Fibroblast of the aortic adventitia (primary cell): ENCODE results near the gene LMF2. TPM values are rescaled to one million over a fixed set of nuclear protein-coding genes. Genes with fewer than 3 reads are reported as not detected.

Experiments
- DNase-seq: peaks from one replicate; pipeline ENCODE4 v3.0.0-alpha.2; 2010; ENCODE audit warnings: low read depth
- H3K4me3 ChIP-seq: 2 replicates; pipeline ENCODE4 v1.5.1; 2011; ENCODE audit warnings: low read depth, mild to moderate bottlenecking, control low read depth, low read length, moderate library complexity
- total RNA-seq: library from RNA; depleted of rRNA; stranded (reverse); fragments of >200 nt; gene quantifications from 2 replicates; pipeline ENCODE4 v1.2.3, GENCODE V29; 2012; ENCODE audit warnings: low replicate concordance
- TF ChIP-seq, protein P1 (sequence below): IDR thresholded peaks from 2 replicates; pipeline ENCODE4 v1.5.1; 2011; ENCODE audit warnings: mild to moderate bottlenecking, low read length, control low read depth, inconsistent platforms; ENCODE audit not compliant: insufficient read depth

Gene LMF2
- total RNA-seq, 1 donor = 50.6 TPM

DNA sequence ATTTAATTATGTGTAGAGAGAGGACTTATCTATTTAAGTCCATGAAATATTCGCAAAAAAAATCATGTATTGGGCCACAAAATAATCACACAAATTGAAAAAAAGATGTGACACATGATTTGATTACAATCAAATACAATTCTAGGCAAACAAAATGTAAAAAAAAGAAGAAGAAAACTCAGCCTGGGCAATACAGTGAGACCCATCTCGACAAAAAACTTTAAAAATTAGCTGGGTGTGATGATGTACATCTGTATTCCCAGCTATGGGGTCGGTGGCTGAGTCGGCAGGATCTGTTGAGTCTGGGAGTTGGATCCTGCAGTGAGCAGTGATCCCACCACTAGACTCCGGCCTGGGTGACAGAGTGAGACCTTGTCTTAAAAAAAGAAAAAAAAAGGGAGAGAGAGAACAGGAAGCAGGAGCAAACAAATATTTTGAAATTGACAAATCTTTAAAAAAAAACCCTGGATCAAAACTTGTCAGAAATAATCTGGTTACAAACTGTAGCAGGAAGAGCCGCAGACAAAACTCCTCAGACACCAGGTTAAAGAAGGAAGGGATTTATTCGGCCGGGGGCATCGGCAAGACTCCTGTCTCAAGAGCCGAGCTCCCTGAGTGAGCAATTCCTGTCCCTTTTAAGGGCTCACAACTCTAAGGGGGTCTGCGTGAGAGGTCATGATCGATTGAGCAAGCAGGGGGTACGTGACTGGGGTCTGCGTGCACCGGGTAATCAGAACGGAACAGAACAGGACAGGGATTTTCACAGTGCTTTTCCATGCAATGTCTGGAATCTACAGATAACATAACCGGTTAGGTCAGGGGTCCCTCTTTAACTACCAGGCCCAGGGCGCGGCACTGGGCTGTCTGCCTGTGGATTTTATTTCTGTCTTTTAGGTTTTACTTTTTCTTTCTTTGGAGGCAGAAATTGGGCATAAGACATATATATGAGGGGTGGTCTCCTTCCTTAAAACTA, 25.6 kb upstream of the LMF2 start:
- TF ChIP-seq, protein P1, sequence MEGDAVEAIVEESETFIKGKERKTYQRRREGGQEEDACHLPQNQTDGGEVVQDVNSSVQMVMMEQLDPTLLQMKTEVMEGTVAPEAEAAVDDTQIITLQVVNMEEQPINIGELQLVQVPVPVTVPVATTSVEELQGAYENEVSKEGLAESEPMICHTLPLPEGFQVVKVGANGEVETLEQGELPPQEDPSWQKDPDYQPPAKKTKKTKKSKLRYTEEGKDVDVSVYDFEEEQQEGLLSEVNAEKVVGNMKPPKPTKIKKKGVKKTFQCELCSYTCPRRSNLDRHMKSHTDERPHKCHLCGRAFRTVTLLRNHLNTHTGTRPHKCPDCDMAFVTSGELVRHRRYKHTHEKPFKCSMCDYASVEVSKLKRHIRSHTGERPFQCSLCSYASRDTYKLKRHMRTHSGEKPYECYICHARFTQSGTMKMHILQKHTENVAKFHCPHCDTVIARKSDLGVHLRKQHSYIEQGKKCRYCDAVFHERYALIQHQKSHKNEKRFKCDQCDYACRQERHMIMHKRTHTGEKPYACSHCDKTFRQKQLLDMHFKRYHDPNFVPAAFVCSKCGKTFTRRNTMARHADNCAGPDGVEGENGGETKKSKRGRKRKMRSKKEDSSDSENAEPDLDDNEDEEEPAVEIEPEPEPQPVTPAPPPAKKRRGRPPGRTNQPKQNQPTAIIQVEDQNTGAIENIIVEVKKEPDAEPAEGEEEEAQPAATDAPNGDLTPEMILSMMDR = no peak
- no peak for DNase-seq
- no peak overlapping the region for H3K4me3 ChIP-seq

DNA sequence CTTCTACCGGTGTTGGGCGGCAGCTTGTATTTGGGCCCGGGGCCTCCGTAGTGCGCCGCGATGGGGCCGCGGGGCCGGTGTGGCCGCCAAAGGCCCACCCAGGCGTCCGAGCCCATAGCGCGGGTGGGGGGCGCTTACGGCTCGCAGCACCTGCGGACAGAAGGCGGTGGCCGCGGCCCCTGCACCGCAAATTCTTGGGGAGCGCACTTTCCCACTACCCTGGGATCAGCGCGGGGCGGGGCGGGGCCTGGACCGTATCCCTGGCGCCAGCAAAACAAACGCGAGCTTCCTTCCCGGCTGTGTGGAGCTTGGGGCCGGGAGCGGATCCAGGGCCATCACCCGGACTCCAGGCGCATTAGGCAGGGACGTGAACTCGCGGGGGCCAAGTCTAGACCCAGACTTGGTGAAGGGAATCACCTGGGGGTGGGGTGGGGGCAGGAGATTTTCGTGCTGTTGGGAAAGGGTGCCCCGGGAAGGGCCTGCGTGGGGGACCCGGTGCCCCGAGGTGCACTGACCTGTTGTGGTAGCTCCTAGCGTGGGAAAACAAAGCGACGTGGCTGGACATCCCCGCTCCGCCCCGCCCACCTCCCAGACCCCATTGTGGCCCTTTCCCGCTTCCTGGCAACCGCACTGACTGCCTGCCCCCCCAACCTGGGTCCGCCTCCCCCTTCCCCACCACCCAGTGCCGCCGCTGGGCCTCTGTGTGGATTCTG, 24.6 kb upstream of the LMF2 start:
- peak overlapping the region; percentile 69 for H3K4me3 ChIP-seq
- TF ChIP-seq, protein P1 = no peak
- DNase-seq = peak; percentile 54

DNA sequence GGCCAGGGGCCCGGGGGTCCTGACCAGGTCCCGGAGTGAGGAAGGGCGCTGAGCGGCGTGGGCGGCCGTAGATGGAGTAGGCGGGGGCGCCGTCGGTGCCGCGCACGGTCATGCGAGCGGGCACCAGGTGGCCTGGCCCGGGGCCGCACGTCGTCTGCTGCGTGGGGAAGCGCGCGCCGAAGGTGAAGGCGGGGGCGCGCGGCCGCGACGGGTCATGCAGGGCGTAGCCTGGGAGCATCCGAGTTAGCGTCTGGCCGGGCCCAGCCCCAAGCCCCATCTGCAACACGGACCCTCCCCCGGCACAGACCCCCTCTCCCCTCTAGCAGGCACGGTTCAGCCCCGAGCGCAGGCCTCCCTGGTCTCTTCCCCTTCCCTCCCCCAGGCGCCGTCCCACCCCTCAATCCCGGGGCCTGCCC, 24.1 kb upstream of the LMF2 start:
- DNase-seq = no peak
- TF ChIP-seq, protein P1 = no peak
- H3K4me3 ChIP-seq = peak overlapping the region; percentile 69

- TF ChIP-seq, protein P1 = no peak
- peak; percentile 83 for DNase-seq
These were observed 23.5 kb upstream of the LMF2 start for GRCh38 chr22:50530877-50531545.

GRCh38 chr22:50530580-50530876, 23.0 kb upstream of the LMF2 start:
- no peak for DNase-seq
- peak overlapping the region; percentile 69 for H3K4me3 ChIP-seq
- TF ChIP-seq, protein P1 = no peak

More at GRCh38 chr22:50530877-50531545, 23.5 kb upstream of the LMF2 start:
- H3K4me3 ChIP-seq = peak overlapping the region; percentile 69

GRCh38 chr22:50529897-50530579, 22.5 kb upstream of the LMF2 start, which contains the start of gene TYMP:
TSS of gene TYMP (minus strand) at chr22:50530012. CDS start at chr22:50529709, 303 bp downstream.
- peak; percentile 86 for DNase-seq
- TF ChIP-seq, protein P1 = no peak
- peak within 1 kb of the TSS; percentile 69 for H3K4me3 ChIP-seq
